ENCODE results near the gene FAM9A.

DNA sequence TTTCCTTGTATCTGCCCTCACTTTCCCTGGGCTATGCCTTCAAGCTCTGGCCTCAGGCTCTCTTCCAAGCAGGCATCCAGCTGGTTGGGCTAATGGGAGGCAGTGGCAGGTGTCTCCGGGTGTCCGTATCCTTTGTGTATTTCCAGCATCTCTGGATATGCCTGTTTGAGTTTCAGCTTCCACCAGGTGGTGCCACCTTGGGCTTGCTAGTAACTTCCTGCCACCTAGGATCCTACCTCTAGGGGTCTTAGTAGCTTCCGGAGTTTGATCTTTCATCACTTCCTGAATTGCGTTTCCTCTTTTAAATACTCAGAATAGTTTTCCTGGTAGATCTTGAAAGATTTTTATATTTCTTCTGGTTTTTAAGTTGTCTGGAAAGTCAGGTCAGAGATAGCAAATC, 46.1 kb downstream of the FAM9A start:
- no peak for TF ChIP-seq RFX5 (IDR thresholded peaks at IDR 0.05; ENCODE audit: low read depth, low read length)
- TF ChIP-seq, protein P1, sequence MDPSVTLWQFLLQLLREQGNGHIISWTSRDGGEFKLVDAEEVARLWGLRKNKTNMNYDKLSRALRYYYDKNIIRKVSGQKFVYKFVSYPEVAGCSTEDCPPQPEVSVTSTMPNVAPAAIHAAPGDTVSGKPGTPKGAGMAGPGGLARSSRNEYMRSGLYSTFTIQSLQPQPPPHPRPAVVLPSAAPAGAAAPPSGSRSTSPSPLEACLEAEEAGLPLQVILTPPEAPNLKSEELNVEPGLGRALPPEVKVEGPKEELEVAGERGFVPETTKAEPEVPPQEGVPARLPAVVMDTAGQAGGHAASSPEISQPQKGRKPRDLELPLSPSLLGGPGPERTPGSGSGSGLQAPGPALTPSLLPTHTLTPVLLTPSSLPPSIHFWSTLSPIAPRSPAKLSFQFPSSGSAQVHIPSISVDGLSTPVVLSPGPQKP (IDR thresholded peaks at IDR 0.05; ENCODE audit: borderline replicate concordance, low read depth, low read length), result no peak
- TF ChIP-seq, protein P2, sequence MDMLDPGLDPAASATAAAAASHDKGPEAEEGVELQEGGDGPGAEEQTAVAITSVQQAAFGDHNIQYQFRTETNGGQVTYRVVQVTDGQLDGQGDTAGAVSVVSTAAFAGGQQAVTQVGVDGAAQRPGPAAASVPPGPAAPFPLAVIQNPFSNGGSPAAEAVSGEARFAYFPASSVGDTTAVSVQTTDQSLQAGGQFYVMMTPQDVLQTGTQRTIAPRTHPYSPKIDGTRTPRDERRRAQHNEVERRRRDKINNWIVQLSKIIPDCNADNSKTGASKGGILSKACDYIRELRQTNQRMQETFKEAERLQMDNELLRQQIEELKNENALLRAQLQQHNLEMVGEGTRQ (IDR thresholded peaks at IDR 0.05; ENCODE audit: low read depth, low read length), result no peak
- TF ChIP-seq, protein P3, sequence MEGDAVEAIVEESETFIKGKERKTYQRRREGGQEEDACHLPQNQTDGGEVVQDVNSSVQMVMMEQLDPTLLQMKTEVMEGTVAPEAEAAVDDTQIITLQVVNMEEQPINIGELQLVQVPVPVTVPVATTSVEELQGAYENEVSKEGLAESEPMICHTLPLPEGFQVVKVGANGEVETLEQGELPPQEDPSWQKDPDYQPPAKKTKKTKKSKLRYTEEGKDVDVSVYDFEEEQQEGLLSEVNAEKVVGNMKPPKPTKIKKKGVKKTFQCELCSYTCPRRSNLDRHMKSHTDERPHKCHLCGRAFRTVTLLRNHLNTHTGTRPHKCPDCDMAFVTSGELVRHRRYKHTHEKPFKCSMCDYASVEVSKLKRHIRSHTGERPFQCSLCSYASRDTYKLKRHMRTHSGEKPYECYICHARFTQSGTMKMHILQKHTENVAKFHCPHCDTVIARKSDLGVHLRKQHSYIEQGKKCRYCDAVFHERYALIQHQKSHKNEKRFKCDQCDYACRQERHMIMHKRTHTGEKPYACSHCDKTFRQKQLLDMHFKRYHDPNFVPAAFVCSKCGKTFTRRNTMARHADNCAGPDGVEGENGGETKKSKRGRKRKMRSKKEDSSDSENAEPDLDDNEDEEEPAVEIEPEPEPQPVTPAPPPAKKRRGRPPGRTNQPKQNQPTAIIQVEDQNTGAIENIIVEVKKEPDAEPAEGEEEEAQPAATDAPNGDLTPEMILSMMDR (conservative IDR thresholded peaks at IDR 0.05; ENCODE audit: low read depth, low read length), result no peak
- no peak for TF ChIP-seq RAD21 (IDR thresholded peaks at IDR 0.05; ENCODE audit: low read length)
